ENCODE results near the gene NAT16.
"Not testable (repeated sequence)": the region's sequence is repeated elsewhere in the genome, so short reads cannot be mapped to it uniquely, and the experiment has no call there.

The NAT16 gene

DNA sequence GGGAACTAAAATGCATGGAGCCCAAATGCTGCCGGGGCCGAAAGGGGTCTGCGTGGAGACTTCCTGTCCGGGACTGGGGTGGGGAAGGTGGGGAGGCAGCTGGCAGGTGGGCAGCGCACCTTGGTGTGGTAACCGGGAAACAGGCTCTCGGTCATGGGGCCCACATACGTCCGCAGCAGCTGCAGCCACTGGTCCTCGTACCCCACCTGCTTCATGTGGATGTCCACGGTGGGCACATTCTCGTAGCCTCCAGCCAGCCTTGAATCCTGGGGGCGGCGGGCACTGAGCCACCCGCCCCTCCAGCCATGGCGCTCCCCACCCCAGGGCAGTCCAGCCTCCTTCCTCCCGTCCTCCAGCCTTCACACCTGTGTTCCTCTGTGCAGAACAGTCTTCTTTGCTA lies 27.4 kb upstream of the NAT16 start:
- Histone ChIP-seq H3K4me3 (ENCODE audit: severe bottlenecking) (no peak overlapping the region), H3K9me3 (ENCODE audit: severe bottlenecking) (no peaks in the 10 kb centered on the region), H3K4me1 (ENCODE audit: insufficient read depth, poor library complexity, severe bottlenecking) (no peaks in the 10 kb centered on the region), H3K27ac (ENCODE audit: poor library complexity, severe bottlenecking) (no peak overlapping the region), H3K27me3 (ENCODE audit: insufficient read depth, poor library complexity, severe bottlenecking) (peaks cover under 1% of the 10 kb centered on the region), H3K36me3 (ENCODE audit: low read depth) (peaks cover 29% of the 10 kb centered on the region)
- TF ChIP-seq CTCF (IDR thresholded peaks at IDR 0.05; ENCODE audit: poor library complexity, severe bottlenecking): no peak
- no peak for ATAC-seq (ENCODE audit: low read depth)
- no peak for DNase-seq (ENCODE audit: low spot score)

- ATAC-seq (ENCODE audit: low read depth) (no peak), DNase-seq (ENCODE audit: low spot score) (no peak)
- H3K9me3 ChIP-seq (ENCODE audit: severe bottlenecking): no peaks in the 10 kb centered on the region
- H3K27ac ChIP-seq (ENCODE audit: poor library complexity, severe bottlenecking): no peak overlapping the region
- no peak for TF ChIP-seq CTCF (IDR thresholded peaks at IDR 0.05; ENCODE audit: poor library complexity, severe bottlenecking)
- H3K36me3 ChIP-seq (ENCODE audit: low read depth): peaks cover 25% of the 10 kb centered on the region
- no peaks in the 10 kb centered on the region for H3K4me1 ChIP-seq (ENCODE audit: insufficient read depth, poor library complexity, severe bottlenecking)
- peaks cover 9% of the 10 kb centered on the region for H3K27me3 ChIP-seq (ENCODE audit: insufficient read depth, poor library complexity, severe bottlenecking)
- H3K4me3 ChIP-seq (ENCODE audit: severe bottlenecking): no peak overlapping the region
These were observed 26.6 kb upstream of the NAT16 start for GRCh38 chr7:101206665-101207042.

DNA sequence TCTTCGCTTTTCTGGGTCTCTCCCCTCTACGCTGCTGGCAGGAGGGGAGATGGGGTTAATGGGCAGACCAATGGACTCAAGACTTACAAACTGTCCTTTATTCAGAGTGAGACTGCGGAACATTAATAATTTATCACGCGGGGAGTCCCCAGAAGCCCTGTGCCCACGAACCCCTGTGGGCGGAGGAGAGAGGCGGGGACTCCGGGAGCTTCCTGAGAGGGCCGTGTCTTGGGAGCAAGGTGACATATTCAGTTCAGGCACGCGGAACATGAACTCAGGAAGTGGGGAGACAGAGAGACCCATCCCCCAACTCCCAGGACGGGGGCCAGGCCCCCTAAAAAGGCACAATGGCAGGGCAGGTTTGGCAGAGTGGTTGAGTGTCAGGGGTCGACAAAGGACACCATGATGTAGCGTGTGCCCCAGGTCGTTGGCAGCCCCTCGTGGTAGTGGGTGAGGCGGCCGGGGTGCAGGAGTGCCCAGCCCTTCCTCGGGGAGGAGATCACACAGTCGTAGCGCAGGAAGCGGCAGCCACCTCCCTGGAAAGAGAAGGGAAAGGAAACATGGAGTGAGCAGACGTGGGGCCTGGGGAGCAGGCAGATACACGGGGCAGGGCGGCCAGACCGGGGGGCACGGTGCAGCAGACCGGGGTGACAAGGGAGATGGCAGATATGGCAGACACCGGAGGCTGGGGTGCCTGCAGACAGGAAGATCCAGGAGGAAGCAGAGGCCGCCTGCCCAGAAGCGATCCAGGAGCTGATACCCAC lies 26.0 kb upstream of the NAT16 start:
- Histone ChIP-seq H3K9me3 (ENCODE audit: severe bottlenecking) (no peaks in the 10 kb centered on the region), H3K4me1 (ENCODE audit: insufficient read depth, poor library complexity, severe bottlenecking) (no peaks in the 10 kb centered on the region), H3K27me3 (ENCODE audit: insufficient read depth, poor library complexity, severe bottlenecking) (peaks cover 14% of the 10 kb centered on the region), H3K36me3 (ENCODE audit: low read depth) (peaks cover 21% of the 10 kb centered on the region), H3K4me3 (ENCODE audit: severe bottlenecking) (no peak overlapping the region), H3K27ac (ENCODE audit: poor library complexity, severe bottlenecking) (no peak overlapping the region)
- no peak for DNase-seq (ENCODE audit: low spot score)
- no peak for TF ChIP-seq CTCF (IDR thresholded peaks at IDR 0.05; ENCODE audit: poor library complexity, severe bottlenecking)
- ATAC-seq (ENCODE audit: low read depth): no peak

GRCh38 chr7:101203740-101204738 lies 23.9 kb upstream of the NAT16 start:
- not testable (repeated sequence) for H3K27ac ChIP-seq (ENCODE audit: poor library complexity, severe bottlenecking); H3K4me1 ChIP-seq (ENCODE audit: insufficient read depth, poor library complexity, severe bottlenecking); H3K4me3 ChIP-seq (ENCODE audit: severe bottlenecking); H3K36me3 ChIP-seq (ENCODE audit: low read depth); ATAC-seq (ENCODE audit: low read depth); DNase-seq (ENCODE audit: low spot score); H3K9me3 ChIP-seq (ENCODE audit: severe bottlenecking)
- H3K27me3 ChIP-seq (ENCODE audit: insufficient read depth, poor library complexity, severe bottlenecking): peaks cover 14% of the 10 kb centered on the region

DNA sequence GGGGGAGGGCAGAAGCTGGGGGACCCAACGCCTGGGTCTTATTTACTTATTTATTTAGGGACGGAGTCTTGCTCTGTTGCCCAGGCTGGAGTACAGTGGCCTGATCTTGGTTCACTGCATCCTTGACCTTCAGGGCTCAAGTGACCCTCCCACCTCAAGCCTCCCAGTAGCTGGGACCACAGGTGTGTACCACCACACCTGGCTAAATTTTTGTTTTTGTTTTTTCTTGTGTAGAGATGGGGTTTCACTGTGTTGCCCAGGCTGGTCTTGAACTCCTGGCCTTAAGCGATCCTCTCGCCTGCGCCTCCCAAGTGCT lies 22.5 kb upstream of the NAT16 start:
- no peak for ATAC-seq (ENCODE audit: low read depth)
- TF ChIP-seq CTCF (IDR thresholded peaks at IDR 0.05; ENCODE audit: poor library complexity, severe bottlenecking): no peak
- Histone ChIP-seq H3K36me3 (ENCODE audit: low read depth) (no peaks in the 10 kb centered on the region), H3K4me1 (ENCODE audit: insufficient read depth, poor library complexity, severe bottlenecking) (no peaks in the 10 kb centered on the region), H3K27me3 (ENCODE audit: insufficient read depth, poor library complexity, severe bottlenecking) (peaks cover 14% of the 10 kb centered on the region), H3K9me3 (ENCODE audit: severe bottlenecking) (no peaks in the 10 kb centered on the region), H3K4me3 (ENCODE audit: severe bottlenecking) (no peak overlapping the region), H3K27ac (ENCODE audit: poor library complexity, severe bottlenecking) (no peak overlapping the region)
- no peak for DNase-seq (ENCODE audit: low spot score)
